Mucosa of stomach (tissue), 1 donor: Measurements from ENCODE around the gene ZNF710.

Source experiments
- H3K27me3 ChIP-seq: one replicate; pipeline ENCODE4 v1.7.0; 2013; ENCODE audit warnings: mild to moderate bottlenecking, low read length; ENCODE audit not compliant: control insufficient read depth, insufficient read depth
- H3K36me3 ChIP-seq: one replicate; pipeline ENCODE4 v1.7.0; 2013; ENCODE audit warnings: low read length; ENCODE audit not compliant: control insufficient read depth, insufficient read depth
- H3K4me1 ChIP-seq: one replicate; pipeline ENCODE4 v1.7.0; 2013; ENCODE audit warnings: mild to moderate bottlenecking, low read length; ENCODE audit not compliant: control insufficient read depth, insufficient read depth
- H3K4me3 ChIP-seq: one replicate; pipeline ENCODE4 v1.7.0; 2013; ENCODE audit warnings: low read length
- H3K9ac ChIP-seq: one replicate; pipeline ENCODE4 v1.7.0; 2013; ENCODE audit warnings: mild to moderate bottlenecking, low read length, moderate library complexity
- H3K9me3 ChIP-seq: one replicate; pipeline ENCODE4 v1.7.0; 2013; ENCODE audit warnings: mild to moderate bottlenecking, low read length, moderate library complexity; ENCODE audit not compliant: control insufficient read depth
- donor health status: Pancreatic carcinoma.

ZNF710 gene

GRCh38 chr15:90049030-90049429 is 47.9 kb downstream of the ZNF710 start:
- Histone ChIP-seq H3K9me3 (no peaks in the 10 kb centered on the region), H3K9ac (no peak overlapping the region), H3K4me3 (no peak overlapping the region), H3K4me1 (peaks cover 57% of the 10 kb centered on the region), H3K27me3 (no peaks in the 10 kb centered on the region), H3K36me3 (no peaks in the 10 kb centered on the region)

DNA sequence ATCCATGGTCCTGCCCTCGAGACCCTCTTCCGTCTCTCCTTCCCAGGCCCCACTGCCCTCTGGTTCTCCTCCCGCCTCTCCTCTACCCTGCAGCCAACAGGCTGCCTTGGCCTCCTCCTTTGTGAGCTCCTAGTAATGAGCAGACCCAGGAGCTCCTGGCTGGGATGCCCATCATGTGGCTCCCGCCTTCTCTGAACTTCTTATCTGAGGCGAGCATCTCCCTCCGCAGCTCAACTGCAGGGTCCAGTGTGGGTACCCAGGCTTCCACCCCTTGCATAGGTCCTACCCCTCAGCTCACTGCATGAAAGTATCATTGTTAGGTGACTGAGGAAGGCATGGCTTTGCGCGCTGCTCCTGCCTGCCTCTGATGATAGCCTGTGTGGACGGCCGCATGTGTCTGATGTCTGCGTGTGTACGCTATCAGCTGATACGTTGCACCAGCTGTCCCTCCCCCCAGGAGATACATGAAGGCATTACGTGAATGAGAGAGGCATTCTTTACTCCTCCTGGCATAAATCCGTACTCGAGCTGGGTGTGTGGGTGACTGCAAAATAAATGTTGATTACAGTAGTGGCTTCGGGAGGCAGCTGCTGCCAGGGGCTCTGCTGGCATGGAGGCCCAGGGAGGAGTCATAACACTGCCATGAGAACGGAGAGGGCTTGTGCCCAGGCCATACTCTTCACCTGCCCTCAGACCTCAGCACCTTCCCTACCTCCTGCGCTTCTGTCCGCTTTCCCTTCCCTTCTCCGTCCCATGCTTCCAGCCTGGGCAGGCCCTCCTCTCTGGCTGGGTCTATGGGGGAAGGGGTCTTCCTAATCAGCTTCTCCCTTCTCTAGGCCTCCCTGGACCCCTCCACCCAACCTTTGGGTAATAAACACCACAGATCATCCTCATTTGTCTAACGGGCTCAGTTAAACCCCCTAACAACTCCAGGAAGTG is 48.8 kb downstream of the ZNF710 start:
- H3K9ac ChIP-seq, result peak overlapping the region; percentile 17
- H3K4me1 ChIP-seq, result peaks cover 58% of the 10 kb centered on the region
- no peaks in the 10 kb centered on the region for H3K36me3 ChIP-seq
- H3K4me3 ChIP-seq, result no peak overlapping the region
- no peaks in the 10 kb centered on the region for H3K9me3 ChIP-seq
- no peaks in the 10 kb centered on the region for H3K27me3 ChIP-seq

DNA sequence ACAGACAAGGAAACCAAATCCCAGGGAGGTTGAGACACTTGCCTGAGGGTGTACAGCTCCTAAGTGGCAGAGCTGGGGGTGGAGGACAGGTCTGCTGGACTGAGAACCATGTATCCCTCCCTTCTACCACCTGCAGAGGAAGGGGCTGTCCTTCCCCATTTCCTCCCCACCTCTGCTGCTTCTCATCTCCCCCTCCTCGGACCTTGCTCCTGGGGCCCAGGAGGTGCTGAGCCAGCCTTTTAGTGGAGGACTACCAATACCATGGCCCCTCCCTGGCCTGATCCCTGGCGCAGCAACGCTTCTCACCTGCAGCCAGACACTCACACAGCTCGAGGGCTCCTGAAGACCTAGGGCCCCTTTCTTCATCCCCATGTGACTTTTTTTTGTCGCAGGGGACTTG is 50.8 kb downstream of the ZNF710 start:
- Histone ChIP-seq H3K9me3 (no peaks in the 10 kb centered on the region), H3K36me3 (no peaks in the 10 kb centered on the region), H3K27me3 (no peaks in the 10 kb centered on the region), H3K9ac (no peak overlapping the region), H3K4me1 (peaks cover 39% of the 10 kb centered on the region), H3K4me3 (no peak overlapping the region)

- Histone ChIP-seq H3K9ac (no peak overlapping the region), H3K9me3 (no peaks in the 10 kb centered on the region), H3K4me3 (no peak overlapping the region), H3K36me3 (no peaks in the 10 kb centered on the region), H3K4me1 (peaks cover 22% of the 10 kb centered on the region), H3K27me3 (no peaks in the 10 kb centered on the region)
Measured at GRCh38 chr15:90053685-90054466, 52.8 kb downstream of the ZNF710 start.

DNA sequence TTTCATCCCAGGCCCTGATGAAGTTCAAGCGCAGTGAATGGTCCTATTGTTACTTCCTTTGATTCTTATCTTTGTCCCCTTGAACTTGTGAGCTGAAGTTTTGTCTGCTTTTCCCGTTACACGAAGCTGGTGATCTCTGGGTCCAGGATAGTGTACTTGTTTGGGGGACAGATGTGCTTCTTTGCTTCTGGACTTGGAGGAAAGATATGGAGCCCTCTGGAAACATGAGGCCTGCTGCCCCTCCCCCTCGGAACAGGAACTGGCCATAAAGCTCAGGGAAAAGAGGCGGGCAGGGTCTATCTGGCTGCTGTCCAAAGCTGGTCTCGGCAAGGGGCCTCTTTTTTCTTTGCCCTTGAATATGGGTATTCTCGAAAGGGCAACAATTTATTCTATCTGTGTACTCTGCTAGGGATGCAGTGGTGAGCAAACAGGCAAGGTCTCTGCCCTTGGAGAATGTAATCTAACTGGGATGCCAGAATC is 53.5 kb downstream of the ZNF710 start:
- no peak overlapping the region for H3K4me3 ChIP-seq
- no peak overlapping the region for H3K9ac ChIP-seq

GRCh38 chr15:90055182-90055581 is 54.1 kb downstream of the ZNF710 start:
- no peaks in the 10 kb centered on the region for H3K9me3 ChIP-seq
- H3K9ac ChIP-seq, result no peak overlapping the region
- no peaks in the 10 kb centered on the region for H3K27me3 ChIP-seq
- H3K36me3 ChIP-seq, result no peaks in the 10 kb centered on the region
- peaks cover 26% of the 10 kb centered on the region for H3K4me1 ChIP-seq
- H3K4me3 ChIP-seq, result no peak overlapping the region

More for the DNA sequence above, 53.5 kb downstream of the ZNF710 start:
- peaks cover 28% of the 10 kb centered on the region for H3K4me1 ChIP-seq
- no peaks in the 10 kb centered on the region for H3K36me3 ChIP-seq
- H3K9me3 ChIP-seq, result no peaks in the 10 kb centered on the region
- no peaks in the 10 kb centered on the region for H3K27me3 ChIP-seq

DNA sequence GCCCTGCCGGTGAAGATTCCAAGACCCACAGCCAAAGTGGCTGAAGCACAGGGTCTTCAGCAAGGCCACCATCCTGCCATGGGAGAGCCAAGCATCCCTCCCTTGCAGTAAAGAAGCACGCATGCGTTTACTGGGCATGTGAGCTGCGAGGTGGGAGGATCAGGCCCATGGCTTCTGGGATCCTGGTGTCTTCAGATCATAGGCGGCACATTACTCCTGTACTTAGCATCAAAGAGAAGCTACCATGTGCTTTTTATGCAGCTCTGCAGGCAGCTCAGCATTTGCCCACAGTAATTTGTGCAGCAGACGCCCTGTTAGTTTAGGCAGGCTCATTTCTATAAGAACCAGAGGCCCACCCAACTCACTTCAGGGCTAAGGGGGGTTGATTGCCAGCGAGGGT is 55.4 kb downstream of the ZNF710 start:
- peaks cover 27% of the 10 kb centered on the region for H3K4me1 ChIP-seq
- H3K4me3 ChIP-seq, result no peak overlapping the region
- H3K9ac ChIP-seq, result no peak overlapping the region
- H3K9me3 ChIP-seq, result no peaks in the 10 kb centered on the region
- H3K27me3 ChIP-seq, result no peaks in the 10 kb centered on the region
- no peaks in the 10 kb centered on the region for H3K36me3 ChIP-seq

DNA sequence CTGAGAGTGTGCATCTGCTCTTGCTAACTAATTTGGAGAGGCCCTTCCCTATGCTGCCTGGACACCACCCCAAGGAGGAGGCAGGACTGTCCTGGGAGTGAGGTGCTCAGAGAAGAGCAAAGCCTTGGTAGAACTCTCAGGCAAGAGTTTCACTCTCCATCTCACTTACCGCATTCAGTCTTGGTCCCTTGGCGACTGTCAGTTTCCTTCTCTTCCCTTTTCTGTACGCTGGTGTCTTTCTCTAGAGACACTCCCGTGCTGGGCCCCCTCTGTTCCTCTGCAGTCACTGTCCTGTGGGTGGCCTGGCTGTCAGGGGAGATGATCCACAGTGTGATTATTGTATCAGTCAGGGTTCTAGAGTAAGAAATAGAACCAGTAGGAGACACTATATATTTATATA is 57.2 kb downstream of the ZNF710 start:
- H3K36me3 ChIP-seq, result no peaks in the 10 kb centered on the region

DNA sequence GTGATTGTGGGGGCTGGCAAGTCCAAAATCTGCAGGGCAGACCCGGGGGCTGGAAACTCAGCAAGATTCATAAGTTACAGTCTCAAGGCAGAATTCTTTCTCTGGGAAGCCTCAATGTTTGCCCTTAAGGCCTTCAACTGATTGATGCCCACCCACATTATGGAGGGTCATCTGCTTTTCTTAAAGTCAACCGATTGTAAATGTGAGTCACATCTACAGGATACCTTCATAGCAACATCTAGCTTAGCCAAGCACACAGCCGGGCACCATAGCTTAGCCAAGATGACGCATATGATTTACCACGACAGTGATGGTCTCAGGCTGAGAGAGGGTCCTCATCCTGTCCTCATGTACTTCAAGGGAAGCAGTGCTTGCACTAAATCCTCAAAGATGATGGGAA is 57.7 kb downstream of the ZNF710 start:
- no peak overlapping the region for H3K9ac ChIP-seq
- no peak overlapping the region for H3K4me3 ChIP-seq
- H3K9me3 ChIP-seq, result no peaks in the 10 kb centered on the region
- no peaks in the 10 kb centered on the region for H3K27me3 ChIP-seq
- H3K36me3 ChIP-seq, result no peaks in the 10 kb centered on the region
- H3K4me1 ChIP-seq, result peaks cover 49% of the 10 kb centered on the region

More for the DNA sequence above, 57.2 kb downstream of the ZNF710 start:
- Histone ChIP-seq H3K9me3 (no peaks in the 10 kb centered on the region), H3K4me1 (peaks cover 45% of the 10 kb centered on the region), H3K4me3 (no peak overlapping the region), H3K27me3 (no peaks in the 10 kb centered on the region), H3K9ac (no peak overlapping the region)

DNA sequence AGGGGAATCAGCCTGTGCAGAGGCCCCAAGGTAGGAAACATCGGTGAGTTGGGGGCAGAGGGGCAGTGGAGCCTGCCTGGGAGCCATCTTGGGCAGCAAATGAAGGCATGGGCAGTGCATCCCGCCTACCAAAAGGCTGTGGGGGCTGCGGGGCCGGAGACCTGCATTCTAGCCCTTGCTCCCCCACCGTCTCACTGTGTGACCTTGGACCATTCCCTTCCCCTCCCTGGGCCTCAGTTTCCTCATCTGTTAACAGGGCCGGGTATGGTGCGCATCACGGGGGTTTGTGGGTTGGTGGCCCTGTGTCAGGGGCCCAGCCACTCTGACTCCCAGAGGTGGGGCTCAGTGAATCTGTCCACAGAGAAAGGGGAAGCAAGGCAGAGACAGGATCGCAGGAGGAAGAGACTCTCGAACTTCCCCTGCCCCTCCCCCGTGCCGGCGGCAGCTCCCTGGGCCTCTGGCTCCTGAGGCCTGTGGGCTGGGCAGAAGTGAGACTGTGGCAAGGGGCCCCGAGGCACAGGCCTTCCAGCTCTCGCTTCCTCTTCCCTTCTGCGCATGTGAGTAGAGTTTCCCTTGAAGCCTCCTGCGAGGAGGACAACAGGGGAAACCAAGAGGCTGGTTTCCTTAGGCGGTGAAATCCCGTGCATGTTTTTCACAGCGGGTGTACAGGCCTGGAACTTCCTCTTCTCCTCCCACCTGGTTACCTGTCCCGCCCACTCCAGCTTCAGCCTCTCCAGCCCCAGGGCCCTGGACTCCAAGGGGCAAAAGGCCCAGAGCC is 58.3 kb downstream of the ZNF710 start:
- H3K4me1 ChIP-seq, result peaks cover 44% of the 10 kb centered on the region
- H3K27me3 ChIP-seq, result no peaks in the 10 kb centered on the region
- H3K36me3 ChIP-seq, result no peaks in the 10 kb centered on the region
- H3K4me3 ChIP-seq, result no peak overlapping the region
- H3K9ac ChIP-seq, result peak overlapping the region; percentile 51
- no peaks in the 10 kb centered on the region for H3K9me3 ChIP-seq

DNA sequence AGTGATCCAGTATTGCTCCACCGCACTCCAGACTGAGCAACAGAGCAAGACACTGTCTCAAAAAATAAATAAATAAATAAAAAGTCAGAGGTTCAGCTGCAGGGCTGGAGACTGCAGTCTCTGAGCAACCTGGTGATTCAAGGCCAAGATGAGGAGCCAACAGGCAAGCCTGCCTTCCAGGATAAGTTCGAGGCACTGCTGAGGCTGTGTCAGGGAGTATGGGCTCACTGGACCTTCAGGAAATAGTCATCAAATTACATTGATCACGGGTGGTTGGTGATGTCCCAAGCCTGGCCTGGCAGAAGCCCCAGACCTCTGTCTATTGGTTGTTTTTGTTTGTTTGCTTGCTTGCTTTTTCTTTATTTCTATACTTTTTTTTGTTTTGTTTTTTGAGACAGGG is 59.7 kb downstream of the ZNF710 start:
- no peaks in the 10 kb centered on the region for H3K27me3 ChIP-seq
- H3K4me3 ChIP-seq, result no peak overlapping the region
- H3K36me3 ChIP-seq, result no peaks in the 10 kb centered on the region
- peaks cover 39% of the 10 kb centered on the region for H3K4me1 ChIP-seq
- H3K9me3 ChIP-seq, result no peaks in the 10 kb centered on the region
- H3K9ac ChIP-seq, result no peak overlapping the region
